ENCODE measurements around the gene ERC1. TPM values are rescaled to one million over a fixed set of nuclear protein-coding genes. Genes with fewer than 3 reads are reported as not detected.
"Not testable (repeated sequence)": the region's sequence is repeated elsewhere in the genome, so short reads cannot be mapped to it uniquely, and the experiment has no call there.

ERC1 gene
- total and polyA plus RNA-seq, 2 donors (not counting 1 experiment from before 2014, with no cell fraction given) = 19.7 to 34.5 TPM

DNA sequence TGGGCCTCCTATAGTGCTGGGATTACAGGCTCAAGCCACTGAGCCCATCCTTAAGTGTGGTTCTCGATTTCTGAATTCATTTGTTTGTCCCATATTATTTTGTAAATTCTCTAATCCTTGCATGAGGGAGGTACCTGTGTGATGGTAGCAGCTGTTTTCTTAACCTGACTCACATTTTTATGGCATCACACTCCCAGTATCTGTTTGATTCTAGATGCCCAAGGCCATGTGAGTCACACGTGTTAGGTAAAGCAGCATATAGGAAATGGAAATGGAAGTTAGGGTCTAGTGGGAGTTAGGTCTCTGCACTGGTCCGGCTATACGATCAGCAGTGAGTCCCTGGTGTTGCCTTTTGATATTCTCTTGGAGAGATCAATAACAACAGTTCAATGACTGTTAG lies 198.1 kb downstream of the ERC1 start:
- H3K27me3 ChIP-seq (ENCODE audit: control insufficient read depth, insufficient read depth, low read length) = no peaks in the 10 kb centered on the region
- H3K27ac ChIP-seq (ENCODE audit: insufficient read depth, low read length) = no peak overlapping the region
- H3K79me2 ChIP-seq (ENCODE audit: control insufficient read depth, insufficient read depth, low read length) = no peaks in the 10 kb centered on the region
- H3K4me1 ChIP-seq (ENCODE audit: control insufficient read depth, extremely low read depth, insufficient read depth, low read length) = no peaks in the 10 kb centered on the region
- H3K4me3 ChIP-seq (replicated peaks in 1 of 4; ENCODE audit: control extremely low read depth in 1 of 4, insufficient read depth in 1 of 4, low read depth in 3 of 4, low read length in 4 of 4) = no peak overlapping the region
- H3K4me2 ChIP-seq (ENCODE audit: extremely low read depth, insufficient read depth, low read length) = no peak overlapping the region
- no peak overlapping the region for H2AFZ ChIP-seq (ENCODE audit: low read length)
- H3K36me3 ChIP-seq (ENCODE audit: control insufficient read depth, insufficient read depth, low read length) = peaks cover 2% of the 10 kb centered on the region
- no peak for DNase-seq (ENCODE audit: low read depth in 2 of 2)
- TF ChIP-seq EZH2 (IDR thresholded peaks at IDR 0.05; ENCODE audit: low read length, missing control alignments) = no peak
- TF ChIP-seq, protein P1, sequence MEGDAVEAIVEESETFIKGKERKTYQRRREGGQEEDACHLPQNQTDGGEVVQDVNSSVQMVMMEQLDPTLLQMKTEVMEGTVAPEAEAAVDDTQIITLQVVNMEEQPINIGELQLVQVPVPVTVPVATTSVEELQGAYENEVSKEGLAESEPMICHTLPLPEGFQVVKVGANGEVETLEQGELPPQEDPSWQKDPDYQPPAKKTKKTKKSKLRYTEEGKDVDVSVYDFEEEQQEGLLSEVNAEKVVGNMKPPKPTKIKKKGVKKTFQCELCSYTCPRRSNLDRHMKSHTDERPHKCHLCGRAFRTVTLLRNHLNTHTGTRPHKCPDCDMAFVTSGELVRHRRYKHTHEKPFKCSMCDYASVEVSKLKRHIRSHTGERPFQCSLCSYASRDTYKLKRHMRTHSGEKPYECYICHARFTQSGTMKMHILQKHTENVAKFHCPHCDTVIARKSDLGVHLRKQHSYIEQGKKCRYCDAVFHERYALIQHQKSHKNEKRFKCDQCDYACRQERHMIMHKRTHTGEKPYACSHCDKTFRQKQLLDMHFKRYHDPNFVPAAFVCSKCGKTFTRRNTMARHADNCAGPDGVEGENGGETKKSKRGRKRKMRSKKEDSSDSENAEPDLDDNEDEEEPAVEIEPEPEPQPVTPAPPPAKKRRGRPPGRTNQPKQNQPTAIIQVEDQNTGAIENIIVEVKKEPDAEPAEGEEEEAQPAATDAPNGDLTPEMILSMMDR (conservative IDR thresholded peaks at IDR 0.05 in 1 of 2, IDR thresholded peaks at IDR 0.05 in 1 of 2; ENCODE audit: low read depth in 1 of 2, low read length in 2 of 2) = no peak
- no peak overlapping the region for H3K9ac ChIP-seq (ENCODE audit: insufficient read depth, low read length)
- H3K9me3 ChIP-seq (ENCODE audit: control insufficient read depth, insufficient read depth, low read depth, low read length) = no peaks in the 10 kb centered on the region
- H4K20me1 ChIP-seq (ENCODE audit: control insufficient read depth, extremely low read depth, insufficient read depth, low read length) = no peaks in the 10 kb centered on the region

GRCh38 chr12:1195513-1195912 lies 204.5 kb downstream of the ERC1 start:
- no peak for DNase-seq (ENCODE audit: low read depth in 2 of 2)
- Histone ChIP-seq H3K4me1 (ENCODE audit: control insufficient read depth, extremely low read depth, insufficient read depth, low read length) (peaks cover 2% of the 10 kb centered on the region), H3K4me3 (replicated peaks in 1 of 4; ENCODE audit: control extremely low read depth in 1 of 4, insufficient read depth in 1 of 4, low read depth in 3 of 4, low read length in 4 of 4) (no peak overlapping the region), H2AFZ (ENCODE audit: low read length) (no peak overlapping the region), H3K79me2 (ENCODE audit: control insufficient read depth, insufficient read depth, low read length) (no peaks in the 10 kb centered on the region), H3K27me3 (ENCODE audit: control insufficient read depth, insufficient read depth, low read length) (no peaks in the 10 kb centered on the region), H4K20me1 (ENCODE audit: control insufficient read depth, extremely low read depth, insufficient read depth, low read length) (no peaks in the 10 kb centered on the region), H3K27ac (ENCODE audit: insufficient read depth, low read length) (no peak overlapping the region), H3K4me2 (ENCODE audit: extremely low read depth, insufficient read depth, low read length) (no peak overlapping the region), H3K9ac (ENCODE audit: insufficient read depth, low read length) (no peak overlapping the region), H3K36me3 (ENCODE audit: control insufficient read depth, insufficient read depth, low read length) (no peaks in the 10 kb centered on the region), H3K9me3 (ENCODE audit: control insufficient read depth, insufficient read depth, low read depth, low read length) (no peaks in the 10 kb centered on the region)
- TF ChIP-seq, protein P1 (conservative IDR thresholded peaks at IDR 0.05 in 1 of 2, IDR thresholded peaks at IDR 0.05 in 1 of 2; ENCODE audit: low read depth in 1 of 2, low read length in 2 of 2) = no peak
- TF ChIP-seq EZH2 (IDR thresholded peaks at IDR 0.05; ENCODE audit: low read length, missing control alignments) = no peak

- Histone ChIP-seq H3K27ac (ENCODE audit: insufficient read depth, low read length) (no peak overlapping the region), H3K27me3 (ENCODE audit: control insufficient read depth, insufficient read depth, low read length) (no peaks in the 10 kb centered on the region), H3K4me3 (replicated peaks in 1 of 4; ENCODE audit: control extremely low read depth in 1 of 4, insufficient read depth in 1 of 4, low read depth in 3 of 4, low read length in 4 of 4) (no peak overlapping the region), H3K4me1 (ENCODE audit: control insufficient read depth, extremely low read depth, insufficient read depth, low read length) (peaks cover 2% of the 10 kb centered on the region), H3K9ac (ENCODE audit: insufficient read depth, low read length) (no peak overlapping the region), H3K79me2 (ENCODE audit: control insufficient read depth, insufficient read depth, low read length) (no peaks in the 10 kb centered on the region), H2AFZ (ENCODE audit: low read length) (no peak overlapping the region), H3K9me3 (ENCODE audit: control insufficient read depth, insufficient read depth, low read depth, low read length) (no peaks in the 10 kb centered on the region), H4K20me1 (ENCODE audit: control insufficient read depth, extremely low read depth, insufficient read depth, low read length) (no peaks in the 10 kb centered on the region), H3K36me3 (ENCODE audit: control insufficient read depth, insufficient read depth, low read length) (no peaks in the 10 kb centered on the region), H3K4me2 (ENCODE audit: extremely low read depth, insufficient read depth, low read length) (no peak overlapping the region)
- TF ChIP-seq, protein P1 (conservative IDR thresholded peaks at IDR 0.05 in 1 of 2, IDR thresholded peaks at IDR 0.05 in 1 of 2; ENCODE audit: low read depth in 1 of 2, low read length in 2 of 2) = no peak
- no peak for TF ChIP-seq EZH2 (IDR thresholded peaks at IDR 0.05; ENCODE audit: low read length, missing control alignments)
- DNase-seq (ENCODE audit: low read depth in 2 of 2) = peak in 1 of 2 donors; percentile 86
Observed at GRCh38 chr12:1197264-1198018, 206.4 kb downstream of the ERC1 start.

DNA sequence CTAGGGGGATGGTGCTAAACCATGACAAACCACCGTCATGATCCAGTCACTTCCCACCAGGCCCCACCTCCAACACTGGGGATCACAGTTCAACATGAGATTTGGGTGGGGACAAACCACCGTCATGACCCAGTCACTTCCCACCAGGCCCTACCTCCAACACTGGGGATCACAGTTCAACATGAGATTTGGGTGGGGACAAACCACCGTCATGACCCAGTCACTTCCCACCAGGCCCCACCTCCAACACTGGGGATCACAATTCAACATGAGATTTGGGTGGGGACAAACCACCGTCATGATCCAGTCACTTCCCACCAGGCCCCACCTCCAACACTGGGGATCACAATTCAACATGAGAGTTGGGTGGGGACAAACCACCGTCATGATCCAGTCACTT lies 207.8 kb downstream of the ERC1 start:
- H3K9ac ChIP-seq (ENCODE audit: insufficient read depth, low read length); H3K36me3 ChIP-seq (ENCODE audit: control insufficient read depth, insufficient read depth, low read length); H3K4me1 ChIP-seq (ENCODE audit: control insufficient read depth, extremely low read depth, insufficient read depth, low read length); H3K27me3 ChIP-seq (ENCODE audit: control insufficient read depth, insufficient read depth, low read length); H2AFZ ChIP-seq (ENCODE audit: low read length); H3K79me2 ChIP-seq (ENCODE audit: control insufficient read depth, insufficient read depth, low read length); H3K4me3 ChIP-seq (replicated peaks in 1 of 4; ENCODE audit: control extremely low read depth in 1 of 4, insufficient read depth in 1 of 4, low read depth in 3 of 4, low read length in 4 of 4); H4K20me1 ChIP-seq (ENCODE audit: control insufficient read depth, extremely low read depth, insufficient read depth, low read length); H3K27ac ChIP-seq (ENCODE audit: insufficient read depth, low read length); DNase-seq (ENCODE audit: low read depth in 2 of 2); H3K4me2 ChIP-seq (ENCODE audit: extremely low read depth, insufficient read depth, low read length); H3K9me3 ChIP-seq (ENCODE audit: control insufficient read depth, insufficient read depth, low read depth, low read length): not testable (repeated sequence)
